PC-3 (cell line): ENCODE results near the gene GAD1.

Experiments
- EZH2 ChIP-seq: fragments of 300-600 bp; sonication (generic); IDR thresholded peaks from one replicate; pipeline ENCODE4 v1.6.1; 2017; ENCODE audit warnings: antibody characterized with exemption, mild to moderate bottlenecking, low read length; ENCODE audit not compliant: unreplicated experiment
- TF ChIP-seq, protein P1 (sequence below): fragments of 300-600 bp; sonication (generic); conservative IDR thresholded peaks from 2 replicates; pipeline ENCODE4 v1.5.1; 2017; ENCODE audit warnings: antibody characterized with exemption, low read depth, mild to moderate bottlenecking, low read length

DNA sequence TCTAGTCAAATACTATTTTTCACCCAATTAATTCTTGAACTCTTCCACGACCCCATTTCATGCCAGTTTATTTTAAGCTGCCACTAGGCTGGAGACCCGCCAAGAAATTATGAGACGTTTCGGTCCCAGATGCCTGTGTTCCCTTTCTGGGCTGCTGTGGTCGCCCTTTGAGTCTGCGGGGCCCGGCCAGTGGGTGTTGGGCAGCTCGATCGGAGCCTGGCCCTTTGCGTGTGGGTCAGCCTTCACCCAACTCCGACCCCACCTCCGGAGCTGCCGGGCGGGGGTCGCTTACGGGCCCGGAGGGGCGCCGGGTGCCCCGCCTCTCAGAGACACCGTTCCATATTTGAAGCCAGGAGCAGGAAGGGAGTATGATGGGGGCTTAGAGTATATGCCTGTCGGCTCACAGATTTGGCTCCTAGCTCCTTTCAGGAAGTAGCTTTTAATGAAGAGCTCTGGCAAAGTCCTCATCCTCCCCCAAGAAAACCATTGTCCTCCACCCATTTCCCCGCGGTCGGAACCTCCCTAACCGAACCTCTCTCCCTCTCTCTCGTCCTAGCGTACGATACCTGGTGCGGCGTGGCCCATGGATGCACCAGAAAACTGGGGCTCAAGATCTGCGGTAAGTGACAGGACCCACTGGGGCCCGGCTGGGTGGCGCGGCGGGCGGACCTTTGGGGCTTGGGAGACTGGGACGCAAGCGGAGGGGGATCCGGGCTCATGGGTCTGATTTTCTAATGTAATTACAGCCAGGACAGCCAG lies 5.0 kb downstream of the GAD1 start:
- TF ChIP-seq, protein P1, sequence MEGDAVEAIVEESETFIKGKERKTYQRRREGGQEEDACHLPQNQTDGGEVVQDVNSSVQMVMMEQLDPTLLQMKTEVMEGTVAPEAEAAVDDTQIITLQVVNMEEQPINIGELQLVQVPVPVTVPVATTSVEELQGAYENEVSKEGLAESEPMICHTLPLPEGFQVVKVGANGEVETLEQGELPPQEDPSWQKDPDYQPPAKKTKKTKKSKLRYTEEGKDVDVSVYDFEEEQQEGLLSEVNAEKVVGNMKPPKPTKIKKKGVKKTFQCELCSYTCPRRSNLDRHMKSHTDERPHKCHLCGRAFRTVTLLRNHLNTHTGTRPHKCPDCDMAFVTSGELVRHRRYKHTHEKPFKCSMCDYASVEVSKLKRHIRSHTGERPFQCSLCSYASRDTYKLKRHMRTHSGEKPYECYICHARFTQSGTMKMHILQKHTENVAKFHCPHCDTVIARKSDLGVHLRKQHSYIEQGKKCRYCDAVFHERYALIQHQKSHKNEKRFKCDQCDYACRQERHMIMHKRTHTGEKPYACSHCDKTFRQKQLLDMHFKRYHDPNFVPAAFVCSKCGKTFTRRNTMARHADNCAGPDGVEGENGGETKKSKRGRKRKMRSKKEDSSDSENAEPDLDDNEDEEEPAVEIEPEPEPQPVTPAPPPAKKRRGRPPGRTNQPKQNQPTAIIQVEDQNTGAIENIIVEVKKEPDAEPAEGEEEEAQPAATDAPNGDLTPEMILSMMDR = no peak
- TF ChIP-seq EZH2 = no peak
